Nephron (organoid): ENCODE data around the gene AFF3.
"Not testable (repeated sequence)": the region's sequence is repeated elsewhere in the genome, so short reads cannot be mapped to it uniquely, and the experiment has no call there.

Experiments used
- H3K27ac Mint-ChIP-seq, 3 experiments: 2 replicates each; pipeline ENCODE4 v1.8.0; 2020; ENCODE audit warnings: mixed read lengths in 3 of 3, mild to moderate bottlenecking in 2 of 3, moderate library complexity in 1 of 3
- H3K27me3 Mint-ChIP-seq: 2 replicates; pipeline ENCODE4 v1.8.0; 2021; ENCODE audit warnings: low read depth, mild to moderate bottlenecking, moderate library complexity, mixed read lengths
- H3K36me3 Mint-ChIP-seq: 2 replicates; pipeline ENCODE4 v1.8.0; 2020; ENCODE audit warnings: low read depth, mixed read lengths
- H3K4me1 Mint-ChIP-seq: 2 replicates; pipeline ENCODE4 v1.8.0; 2020; ENCODE audit warnings: mixed read lengths
- H3K4me3 Mint-ChIP-seq, 3 experiments: 2 replicates each; pipeline ENCODE4 v1.8.0; 2020; ENCODE audit warnings: mild to moderate bottlenecking in 3 of 3, mixed read lengths in 3 of 3, moderate library complexity in 2 of 3
- H3K9me3 Mint-ChIP-seq: 2 replicates; pipeline ENCODE4 v1.8.0; 2020; ENCODE audit warnings: mixed read lengths
- TF ChIP-seq, protein P1 (sequence below), 3 experiments: fragments of 200-600 bp; sonication (generic); IDR thresholded peaks; one replicate each; pipeline ENCODE4 v1.5.0; 2021; ENCODE audit warnings: antibody characterized with exemption in 3 of 3; ENCODE audit not compliant: unreplicated experiment in 3 of 3

Gene AFF3

DNA sequence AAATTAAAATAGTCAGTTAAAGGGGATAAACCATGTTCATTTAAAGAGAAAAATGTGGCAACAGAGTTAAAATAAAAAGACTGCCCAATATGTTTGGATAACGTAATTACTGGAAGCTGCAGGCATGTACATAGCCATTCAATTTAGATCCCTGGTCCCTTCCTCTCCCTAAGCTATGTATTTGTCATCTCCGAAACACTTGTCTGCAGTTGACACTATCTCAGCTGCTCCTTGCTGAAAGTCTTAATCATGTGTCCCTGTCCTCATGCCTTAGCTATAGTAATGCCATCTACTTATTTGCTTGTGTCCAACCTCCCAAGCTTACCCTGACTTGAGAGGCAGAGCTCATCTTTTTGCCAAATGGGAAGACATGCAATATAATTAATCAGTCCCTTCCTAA, 478.7 kb downstream of the AFF3 start:
- peak overlapping the region; percentile 82 to 95 (median 87) for H3K27ac Mint-ChIP-seq
- peaks cover 34% of the 10 kb centered on the region for H3K9me3 Mint-ChIP-seq
- TF ChIP-seq, protein P1, sequence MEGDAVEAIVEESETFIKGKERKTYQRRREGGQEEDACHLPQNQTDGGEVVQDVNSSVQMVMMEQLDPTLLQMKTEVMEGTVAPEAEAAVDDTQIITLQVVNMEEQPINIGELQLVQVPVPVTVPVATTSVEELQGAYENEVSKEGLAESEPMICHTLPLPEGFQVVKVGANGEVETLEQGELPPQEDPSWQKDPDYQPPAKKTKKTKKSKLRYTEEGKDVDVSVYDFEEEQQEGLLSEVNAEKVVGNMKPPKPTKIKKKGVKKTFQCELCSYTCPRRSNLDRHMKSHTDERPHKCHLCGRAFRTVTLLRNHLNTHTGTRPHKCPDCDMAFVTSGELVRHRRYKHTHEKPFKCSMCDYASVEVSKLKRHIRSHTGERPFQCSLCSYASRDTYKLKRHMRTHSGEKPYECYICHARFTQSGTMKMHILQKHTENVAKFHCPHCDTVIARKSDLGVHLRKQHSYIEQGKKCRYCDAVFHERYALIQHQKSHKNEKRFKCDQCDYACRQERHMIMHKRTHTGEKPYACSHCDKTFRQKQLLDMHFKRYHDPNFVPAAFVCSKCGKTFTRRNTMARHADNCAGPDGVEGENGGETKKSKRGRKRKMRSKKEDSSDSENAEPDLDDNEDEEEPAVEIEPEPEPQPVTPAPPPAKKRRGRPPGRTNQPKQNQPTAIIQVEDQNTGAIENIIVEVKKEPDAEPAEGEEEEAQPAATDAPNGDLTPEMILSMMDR (IDR thresholded peaks at IDR 0.05; ENCODE audit: unreplicated experiment in 3 of 3): no peak
- peaks cover 40% of the 10 kb centered on the region for H3K4me1 Mint-ChIP-seq
- no peaks in the 10 kb centered on the region for H3K27me3 Mint-ChIP-seq
- H3K36me3 Mint-ChIP-seq: peaks cover 55% of the 10 kb centered on the region
- H3K4me3 Mint-ChIP-seq: no peak overlapping the region

DNA sequence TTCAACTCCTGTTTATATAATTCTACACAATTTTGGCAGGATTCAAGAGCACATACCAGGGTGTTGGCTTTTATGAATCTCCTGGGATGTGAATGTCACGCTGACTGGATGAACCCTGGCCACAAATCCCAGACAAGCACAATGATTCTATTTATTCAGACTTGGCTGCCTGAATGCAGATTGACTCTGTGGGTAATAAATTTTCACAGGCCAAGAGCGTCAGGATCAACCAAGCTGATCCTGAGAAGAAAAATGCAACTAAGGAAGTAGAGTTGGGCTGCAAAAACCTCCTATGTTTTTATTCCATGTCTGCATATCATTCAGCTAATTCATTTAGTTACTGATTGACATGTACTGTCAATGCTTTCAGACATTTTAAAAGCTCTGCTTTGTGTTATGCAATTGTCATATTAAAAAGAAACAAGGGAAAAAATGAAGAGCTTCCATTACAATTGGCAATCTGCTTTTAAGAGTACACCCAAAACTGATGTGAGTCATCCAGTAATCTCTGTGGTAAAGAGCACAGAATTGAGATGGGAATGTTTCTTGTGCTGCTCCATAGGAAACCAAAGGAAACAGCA, 479.5 kb downstream of the AFF3 start:
- H3K9me3 Mint-ChIP-seq: peaks cover 34% of the 10 kb centered on the region
- H3K4me3 Mint-ChIP-seq: peak overlapping the region in 1 of 3 experiments; percentile 27
- peak overlapping the region; percentile 85 to 95 (median 87) for H3K27ac Mint-ChIP-seq
- H3K27me3 Mint-ChIP-seq: no peaks in the 10 kb centered on the region
- peaks cover 41% of the 10 kb centered on the region for H3K4me1 Mint-ChIP-seq
- TF ChIP-seq, protein P1 (IDR thresholded peaks at IDR 0.05; ENCODE audit: unreplicated experiment in 3 of 3): no peak
- H3K36me3 Mint-ChIP-seq: peaks cover 60% of the 10 kb centered on the region

DNA sequence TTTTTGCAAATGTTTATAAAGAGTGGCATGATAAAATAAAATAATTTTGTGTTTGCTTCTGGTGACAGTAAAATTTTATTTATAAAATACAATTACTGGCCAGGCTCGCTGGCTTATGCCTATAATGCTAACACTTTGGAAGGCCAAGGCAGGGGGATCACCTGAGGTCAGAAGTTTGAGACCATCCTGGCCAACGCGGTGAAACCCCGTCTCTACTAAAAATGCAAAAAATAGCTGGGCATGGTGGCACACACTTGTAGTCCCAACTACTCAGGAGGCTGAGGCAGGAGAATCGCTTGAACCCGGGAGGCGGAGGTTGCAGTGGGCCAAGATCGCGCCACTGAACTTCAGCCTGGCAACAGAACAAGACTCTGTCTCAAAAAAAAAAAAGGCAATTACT, 480.6 kb downstream of the AFF3 start:
- Mint-ChIP-seq H3K36me3 (peaks cover 50% of the 10 kb centered on the region), H3K9me3 (peaks cover 25% of the 10 kb centered on the region), H3K27ac (peak overlapping the region; percentile 23 to 95 (median 87)), H3K4me1 (peaks cover 52% of the 10 kb centered on the region)
- not testable (repeated sequence) for H3K27me3 Mint-ChIP-seq, H3K4me3 Mint-ChIP-seq

DNA sequence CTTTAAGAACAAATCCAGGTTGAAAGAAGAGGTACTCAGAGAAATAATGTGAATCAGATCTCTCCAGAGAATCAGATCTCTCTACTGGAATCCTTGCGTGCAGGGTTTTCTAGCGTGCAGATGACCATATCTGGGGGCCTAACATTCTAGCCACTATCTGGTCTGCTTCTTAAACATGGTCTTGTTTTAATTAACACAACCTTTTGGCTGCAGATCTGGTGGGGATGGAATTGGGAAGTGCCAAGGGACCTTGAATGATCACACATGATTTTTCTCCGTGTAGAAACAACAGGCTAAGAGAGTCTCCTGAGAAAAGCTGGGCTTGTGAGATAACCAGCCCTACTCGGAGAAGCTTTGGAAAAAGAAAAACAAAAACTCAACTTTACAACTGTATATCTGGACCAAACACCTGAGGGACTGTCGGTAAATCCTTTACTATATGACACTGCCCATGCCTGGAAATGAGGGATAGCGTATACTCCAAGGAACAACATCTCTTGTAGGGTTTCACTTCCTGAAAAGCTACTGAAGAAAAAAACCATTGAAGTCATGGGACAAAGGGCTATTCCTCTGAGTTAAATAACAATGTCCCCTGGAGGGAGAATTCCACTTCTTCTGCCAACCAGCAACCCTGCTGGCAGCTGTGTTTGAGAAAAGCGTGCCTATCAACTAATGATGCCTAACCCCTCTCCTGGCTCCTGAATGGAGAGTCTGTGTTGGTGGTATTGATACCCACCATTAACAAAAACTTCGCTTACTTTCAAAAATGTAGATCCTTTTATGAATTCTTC, 481.6 kb downstream of the AFF3 start:
- Mint-ChIP-seq H3K36me3 (peaks cover 41% of the 10 kb centered on the region), H3K9me3 (peaks cover 17% of the 10 kb centered on the region), H3K4me3 (no peak overlapping the region), H3K27ac (peak overlapping the region; percentile 85 to 93 (median 88)), H3K27me3 (no peaks in the 10 kb centered on the region), H3K4me1 (peaks cover 55% of the 10 kb centered on the region)
- TF ChIP-seq, protein P1 (IDR thresholded peaks at IDR 0.05; ENCODE audit: unreplicated experiment in 3 of 3): no peak

DNA sequence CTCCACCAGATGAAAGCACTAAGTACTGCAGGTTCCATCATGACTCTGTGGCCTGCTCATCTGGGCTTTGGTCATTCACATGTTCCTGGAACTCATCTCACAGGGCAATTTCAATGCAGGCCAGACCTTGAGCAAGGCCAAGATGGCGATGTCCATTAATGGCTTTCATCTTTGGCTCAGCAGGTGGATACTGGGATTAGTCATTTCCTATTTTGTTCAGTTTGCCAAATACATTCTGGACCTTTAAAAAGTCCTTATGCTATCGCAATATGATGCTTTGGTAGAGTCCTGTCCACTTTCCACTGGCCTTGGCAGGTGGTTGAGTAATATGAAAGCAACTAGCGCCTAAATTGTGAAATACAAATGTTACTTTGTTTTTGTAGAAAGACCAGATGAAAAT, 482.5 kb downstream of the AFF3 start:
- TF ChIP-seq, protein P1 (IDR thresholded peaks at IDR 0.05; ENCODE audit: unreplicated experiment in 3 of 3): no peak
- H3K27me3 Mint-ChIP-seq: no peaks in the 10 kb centered on the region

DNA sequence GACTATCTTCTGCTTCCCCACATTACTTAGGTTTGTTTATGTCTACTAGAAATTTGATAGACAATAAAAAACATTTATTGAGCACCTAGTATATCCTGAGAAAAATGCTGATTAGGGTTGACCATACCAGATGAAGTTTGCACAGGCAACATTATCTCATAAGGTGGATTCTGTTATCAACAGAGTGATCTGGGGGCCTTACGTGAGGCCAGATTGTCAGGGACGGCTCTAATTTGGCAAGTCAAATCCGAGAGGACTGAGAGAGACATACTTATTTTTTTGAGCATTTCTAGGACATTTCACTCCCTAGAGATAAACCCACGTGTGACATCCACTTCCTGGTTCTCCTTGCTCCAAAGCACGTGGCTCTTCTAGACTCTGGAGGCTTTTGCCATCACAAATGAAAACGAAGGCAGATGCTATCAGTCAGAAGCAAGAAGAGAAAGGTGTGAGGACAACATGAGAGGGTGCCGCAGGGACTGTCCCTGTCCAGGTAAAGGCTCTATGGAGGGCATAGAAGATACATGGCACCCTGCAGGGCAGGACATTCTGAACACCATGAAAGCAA, 484.6 kb downstream of the AFF3 start:
- Mint-ChIP-seq H3K4me3 (no peak overlapping the region), H3K9me3 (no peaks in the 10 kb centered on the region), H3K36me3 (peaks cover 33% of the 10 kb centered on the region), H3K4me1 (peaks cover 47% of the 10 kb centered on the region), H3K27me3 (no peaks in the 10 kb centered on the region), H3K27ac (peak overlapping the region; percentile 50 to 83 (median 63))
- TF ChIP-seq, protein P1 (IDR thresholded peaks at IDR 0.05; ENCODE audit: unreplicated experiment in 3 of 3): no peak

More for the DNA sequence above, 482.5 kb downstream of the AFF3 start:
- H3K4me1 Mint-ChIP-seq: peaks cover 57% of the 10 kb centered on the region
- H3K36me3 Mint-ChIP-seq: peaks cover 34% of the 10 kb centered on the region
- peaks cover 7% of the 10 kb centered on the region for H3K9me3 Mint-ChIP-seq
- H3K4me3 Mint-ChIP-seq: no peak overlapping the region
- no peak overlapping the region for H3K27ac Mint-ChIP-seq
